ENCODE results near the gene LAMC2. TPM values are rescaled to one million over a fixed set of nuclear protein-coding genes. Genes with fewer than 3 reads are reported as not detected.

The LAMC2 gene
- total RNA-seq, 2 experiments from 2014 or later = 0.38 TPM; not detected in 1

DNA sequence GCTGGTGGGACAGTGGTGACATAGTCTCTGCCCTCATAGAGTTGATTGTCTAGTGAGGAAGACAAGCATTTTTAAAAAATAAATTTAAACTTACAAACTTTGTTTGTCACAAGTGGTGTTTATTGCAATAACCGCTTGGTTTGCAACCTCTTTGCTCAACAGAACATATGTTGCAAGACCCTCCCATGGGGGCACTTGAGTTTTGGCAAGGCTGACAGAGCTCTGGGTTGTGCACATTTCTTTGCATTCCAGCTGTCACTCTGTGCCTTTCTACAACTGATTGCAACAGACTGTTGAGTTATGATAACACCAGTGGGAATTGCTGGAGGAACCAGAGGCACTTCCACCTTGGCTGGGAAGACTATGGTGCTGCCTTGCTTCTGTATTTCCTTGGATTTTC, 58.4 kb downstream of the LAMC2 start:
- H4K20me1 ChIP-seq (ENCODE audit: insufficient read depth, low read length) = no peaks in the 10 kb centered on the region
- TF ChIP-seq CTCF (conservative IDR thresholded peaks at IDR 0.05; ENCODE audit: low read length) (no peak), EZH2phosphoT487 (IDR thresholded peaks at IDR 0.05; ENCODE audit: borderline replicate concordance, low read depth, low read length) (no peak)
- no peak overlapping the region for H2AFZ ChIP-seq (ENCODE audit: low read length)
- H3K9me3 ChIP-seq (ENCODE audit: low read length) = no peaks in the 10 kb centered on the region
- H3K79me2 ChIP-seq (ENCODE audit: insufficient read depth, low read depth, low read length) = no peaks in the 10 kb centered on the region
- BruUV-seq (replicated peaks) = no TSS peak
- H3K4me1 ChIP-seq (ENCODE audit: insufficient read depth, low read length, poor library complexity, severe bottlenecking) = no peaks in the 10 kb centered on the region
- ChIA-PET CTCF (ENCODE audit: unreplicated experiment) (no interaction called here), POLR2A (no interaction called here)
- no peak for DNase-seq (ENCODE audit: low spot score)
- H3K9me2 ChIP-seq (ENCODE audit: insufficient read depth, low read length) = no peaks in the 10 kb centered on the region
- no peak overlapping the region for H3K27ac ChIP-seq (ENCODE audit: low read depth, low read length, poor library complexity, severe bottlenecking)
- no peak overlapping the region for H3K4me2 ChIP-seq (ENCODE audit: low read length)
- H3K36me3 ChIP-seq (ENCODE audit: insufficient read depth, low read length) = no peaks in the 10 kb centered on the region
- H3K4me3 ChIP-seq (ENCODE audit: low read depth, low read length, poor library complexity, severe bottlenecking) = no peak overlapping the region
- intact Hi-C loops (cut with micrococcal nuclease; ENCODE audit: unreplicated experiment) = no loop called here

- no peak for TF ChIP-seq EZH2phosphoT487 (IDR thresholded peaks at IDR 0.05; ENCODE audit: borderline replicate concordance, low read depth, low read length)
- TF ChIP-seq CTCF (conservative IDR thresholded peaks at IDR 0.05; ENCODE audit: low read length) = no peak
- intact Hi-C loops (cut with micrococcal nuclease; ENCODE audit: unreplicated experiment) = no loop called here
- no peaks in the 10 kb centered on the region for H4K20me1 ChIP-seq (ENCODE audit: insufficient read depth, low read length)
- no peaks in the 10 kb centered on the region for H3K79me2 ChIP-seq (ENCODE audit: insufficient read depth, low read depth, low read length)
- no peaks in the 10 kb centered on the region for H3K36me3 ChIP-seq (ENCODE audit: insufficient read depth, low read length)
- no peaks in the 10 kb centered on the region for H3K9me3 ChIP-seq (ENCODE audit: low read length)
- no peak for DNase-seq (ENCODE audit: low spot score)
- H3K4me3 ChIP-seq (ENCODE audit: low read depth, low read length, poor library complexity, severe bottlenecking) = no peak overlapping the region
- no peak overlapping the region for H2AFZ ChIP-seq (ENCODE audit: low read length)
- no peaks in the 10 kb centered on the region for H3K4me1 ChIP-seq (ENCODE audit: insufficient read depth, low read length, poor library complexity, severe bottlenecking)
- H3K27ac ChIP-seq (ENCODE audit: low read depth, low read length, poor library complexity, severe bottlenecking) = no peak overlapping the region
- BruUV-seq (replicated peaks) = no TSS peak
- H3K9me2 ChIP-seq (ENCODE audit: insufficient read depth, low read length) = no peaks in the 10 kb centered on the region
- no peak overlapping the region for H3K4me2 ChIP-seq (ENCODE audit: low read length)
- POLR2A ChIA-PET = no interaction called here
- CTCF ChIA-PET (ENCODE audit: unreplicated experiment) = no interaction called here
These were observed 59.3 kb downstream of the LAMC2 start for GRCh38 chr1:183245357-183245756.

- BruUV-seq (replicated peaks) = no TSS peak
- ChIA-PET CTCF (ENCODE audit: unreplicated experiment) (no interaction called here), POLR2A (interaction anchor here (0.6 to 1.3 kb wide), 2 partner anchors 21 to 307 kb away, joined by 3 read pairs; no protein-coding TSS in a partner anchor)
- no peaks in the 10 kb centered on the region for H3K4me1 ChIP-seq (ENCODE audit: insufficient read depth, low read length, poor library complexity, severe bottlenecking)
- no peak overlapping the region for H2AFZ ChIP-seq (ENCODE audit: low read length)
- no peak overlapping the region for H3K4me2 ChIP-seq (ENCODE audit: low read length)
- no peaks in the 10 kb centered on the region for H3K9me3 ChIP-seq (ENCODE audit: low read length)
- TF ChIP-seq CTCF (conservative IDR thresholded peaks at IDR 0.05; ENCODE audit: low read length) (no peak), EZH2phosphoT487 (IDR thresholded peaks at IDR 0.05; ENCODE audit: borderline replicate concordance, low read depth, low read length) (no peak)
- H3K36me3 ChIP-seq (ENCODE audit: insufficient read depth, low read length) = no peaks in the 10 kb centered on the region
- H3K9me2 ChIP-seq (ENCODE audit: insufficient read depth, low read length) = no peaks in the 10 kb centered on the region
- no peak overlapping the region for H3K27ac ChIP-seq (ENCODE audit: low read depth, low read length, poor library complexity, severe bottlenecking)
- no peak for DNase-seq (ENCODE audit: low spot score)
- H3K4me3 ChIP-seq (ENCODE audit: low read depth, low read length, poor library complexity, severe bottlenecking) = no peak overlapping the region
- H4K20me1 ChIP-seq (ENCODE audit: insufficient read depth, low read length) = no peaks in the 10 kb centered on the region
- no peaks in the 10 kb centered on the region for H3K79me2 ChIP-seq (ENCODE audit: insufficient read depth, low read depth, low read length)
- intact Hi-C loops (cut with micrococcal nuclease; ENCODE audit: unreplicated experiment) = no loop called here
These were observed 60.4 kb downstream of the LAMC2 start for GRCh38 chr1:183246436-183246835.
